Fibroblast of lung (primary cell): ENCODE results near the gene RGS12.

Source experiments
- EZH2 ChIP-seq: IDR thresholded peaks from 2 replicates; pipeline ENCODE4 v1.5.1; 2012; ENCODE audit warnings: low read length, control low read depth, mild to moderate bottlenecking; ENCODE audit errors: missing control alignments
- TF ChIP-seq, protein P1 (sequence below), 2 donors: IDR thresholded peaks in 1 of 2; conservative IDR thresholded peaks in 1 of 2; 1 replicate in 1 of 2; 2 replicates in 1 of 2; pipeline ENCODE4 v1.5.1; 2011 to 2012; ENCODE audit warnings: low read length in 2 of 2, control low read depth in 1 of 2, inconsistent platforms in 1 of 2, low read depth in 1 of 2, mild to moderate bottlenecking in 1 of 2

DNA sequence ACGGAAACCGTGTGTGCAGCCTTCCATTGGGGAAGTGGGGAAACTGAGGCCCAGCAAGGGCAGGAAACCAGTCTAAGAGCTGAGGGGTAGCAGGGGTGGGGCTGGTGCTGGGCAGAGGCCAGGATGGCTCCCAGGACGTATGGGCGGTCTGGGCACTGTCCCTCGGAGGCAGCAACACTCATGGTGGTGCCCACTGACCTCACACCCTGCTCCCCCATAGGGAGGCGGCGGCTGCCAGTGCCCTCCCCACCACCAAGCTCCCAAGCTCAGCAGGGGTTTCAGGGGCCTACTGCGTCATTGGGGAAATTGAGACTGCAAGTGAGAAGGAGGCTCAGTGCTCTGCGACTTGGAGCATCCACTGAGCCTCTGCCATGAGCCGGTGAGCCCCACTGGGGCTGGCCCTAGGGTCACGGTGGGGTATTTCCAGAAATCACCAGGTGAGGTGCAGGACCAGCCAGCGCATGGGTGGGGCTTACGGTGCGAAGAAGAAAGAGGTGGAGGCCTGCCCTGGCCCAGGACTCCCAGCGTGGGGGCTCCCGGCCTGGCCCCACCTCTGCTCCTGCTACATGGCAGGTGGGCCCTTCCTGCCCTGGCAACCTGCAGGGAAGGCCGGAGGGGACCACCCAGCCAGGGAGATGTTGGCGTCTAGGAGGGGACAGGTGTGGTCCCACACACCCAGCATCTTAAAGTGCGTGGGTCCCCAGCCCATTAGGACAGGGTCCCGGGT, 42.9 kb upstream of the RGS12 start:
- TF ChIP-seq, protein P1, sequence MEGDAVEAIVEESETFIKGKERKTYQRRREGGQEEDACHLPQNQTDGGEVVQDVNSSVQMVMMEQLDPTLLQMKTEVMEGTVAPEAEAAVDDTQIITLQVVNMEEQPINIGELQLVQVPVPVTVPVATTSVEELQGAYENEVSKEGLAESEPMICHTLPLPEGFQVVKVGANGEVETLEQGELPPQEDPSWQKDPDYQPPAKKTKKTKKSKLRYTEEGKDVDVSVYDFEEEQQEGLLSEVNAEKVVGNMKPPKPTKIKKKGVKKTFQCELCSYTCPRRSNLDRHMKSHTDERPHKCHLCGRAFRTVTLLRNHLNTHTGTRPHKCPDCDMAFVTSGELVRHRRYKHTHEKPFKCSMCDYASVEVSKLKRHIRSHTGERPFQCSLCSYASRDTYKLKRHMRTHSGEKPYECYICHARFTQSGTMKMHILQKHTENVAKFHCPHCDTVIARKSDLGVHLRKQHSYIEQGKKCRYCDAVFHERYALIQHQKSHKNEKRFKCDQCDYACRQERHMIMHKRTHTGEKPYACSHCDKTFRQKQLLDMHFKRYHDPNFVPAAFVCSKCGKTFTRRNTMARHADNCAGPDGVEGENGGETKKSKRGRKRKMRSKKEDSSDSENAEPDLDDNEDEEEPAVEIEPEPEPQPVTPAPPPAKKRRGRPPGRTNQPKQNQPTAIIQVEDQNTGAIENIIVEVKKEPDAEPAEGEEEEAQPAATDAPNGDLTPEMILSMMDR (conservative IDR thresholded peaks at IDR 0.05 in 1 of 2, IDR thresholded peaks at IDR 0.05 in 1 of 2; ENCODE audit: low read depth in 1 of 2, low read length in 2 of 2) = no peak
- no peak for TF ChIP-seq EZH2
